A673 (cell line): ENCODE data around the gene RIBC2. TPM values are rescaled to one million over a fixed set of nuclear protein-coding genes. Genes with fewer than 3 reads are reported as not detected.

Source experiments
- BruUV-seq: library from RNA; stranded (reverse); fragments of 400-500 nt; replicated peaks from 2 replicates; lab custom pipeline; 2021; lab: Mats Ljungman, UMichigan
- CTCF ChIA-PET: fragments of 300-600 bp; sonication (Branson Sonifier 250); formaldehyde crosslinking; loops from one replicate; lab custom pipeline; 2022; ENCODE audit warnings: antibody characterized with exemption; lab: Charles Lee
- POLR2A ChIA-PET: fragments of 300-600 bp; sonication (Branson Sonifier 250); formaldehyde crosslinking; loops from one replicate; lab custom pipeline; 2022; ENCODE audit warnings: antibody characterized with exemption; ENCODE audit not compliant: low non-redundant PET; lab: Charles Lee
- DNase-seq: peaks from one replicate; pipeline ENCODE4 v3.0.0-alpha.2; 2015; ENCODE audit warnings: low spot score
- H3K27ac ChIP-seq: fragments of 200-600 bp; sonication (generic); 2 replicates; pipeline ENCODE4 v1.5.1; 2016; ENCODE audit warnings: mixed run types, low read depth, mild to moderate bottlenecking, mixed read lengths, antibody characterized with exemption, low read length; ENCODE audit not compliant: poor library complexity, severe bottlenecking
- H3K27me3 ChIP-seq: fragments of 200-600 bp; sonication (generic); replicated peaks from 2 replicates; pipeline ENCODE4 v1.6.1; 2017; ENCODE audit warnings: mixed run types, low read depth, mild to moderate bottlenecking, mixed read lengths, antibody characterized with exemption, low read length; ENCODE audit not compliant: insufficient read depth, poor library complexity
- H3K36me3 ChIP-seq: fragments of 200-600 bp; sonication (generic); 2 replicates; pipeline ENCODE4 v1.6.1; 2016; ENCODE audit warnings: mixed run types, mild to moderate bottlenecking, mixed read lengths, antibody characterized with exemption, low read length; ENCODE audit not compliant: insufficient read depth, poor library complexity, severe bottlenecking
- H3K4me1 ChIP-seq: fragments of 200-600 bp; sonication (generic); 2 replicates; pipeline ENCODE4 v1.6.1; 2017; ENCODE audit warnings: mixed run types, mild to moderate bottlenecking, mixed read lengths, antibody characterized with exemption, low read length; ENCODE audit not compliant: insufficient read depth, poor library complexity, severe bottlenecking
- H3K4me3 ChIP-seq: fragments of 200-600 bp; sonication (generic); 2 replicates; pipeline ENCODE4 v1.5.1; 2016; ENCODE audit warnings: low read depth, mixed run types, mild to moderate bottlenecking, mixed read lengths, low read length; ENCODE audit not compliant: poor library complexity, severe bottlenecking
- H3K9me3 ChIP-seq: fragments of 200-600 bp; sonication (generic); 2 replicates; pipeline ENCODE4 v1.6.1; 2016; ENCODE audit warnings: mixed run types, low read depth, mild to moderate bottlenecking, mixed read lengths, antibody characterized with exemption, low read length; ENCODE audit not compliant: poor library complexity, severe bottlenecking
- EZH2 ChIP-seq: fragments of 200-600 bp; sonication (generic); IDR thresholded peaks from 2 replicates; pipeline ENCODE4 v1.6.1; 2017; ENCODE audit warnings: borderline replicate concordance, low read depth, mild to moderate bottlenecking, mixed read lengths, antibody characterized with exemption, low read length; ENCODE audit not compliant: poor library complexity, severe bottlenecking
- intact Hi-C: fragments of 100-400 bp; cut with micrococcal nuclease; formaldehyde crosslinking; loops from one replicate; pipeline ENCODE4 v1.10.0; 2022; ENCODE audit not compliant: unreplicated experiment
- total RNA-seq: library from RNA; stranded (reverse); gene quantifications from 2 replicates; pipeline ENCODE4 v1.2.3, GENCODE V29; 2021
- TF ChIP-seq, protein P1 (sequence below): fragments of 300-800, 200-600 bp; sonication (generic); conservative IDR thresholded peaks from 2 replicates; pipeline ENCODE4 v1.5.1; 2017; ENCODE audit warnings: low read depth, mild to moderate bottlenecking, antibody characterized with exemption, low read length, moderate library complexity, mixed read lengths

The RIBC2 gene
- total RNA-seq, 1 experiment from 2014 or later: 14.9 TPM

DNA sequence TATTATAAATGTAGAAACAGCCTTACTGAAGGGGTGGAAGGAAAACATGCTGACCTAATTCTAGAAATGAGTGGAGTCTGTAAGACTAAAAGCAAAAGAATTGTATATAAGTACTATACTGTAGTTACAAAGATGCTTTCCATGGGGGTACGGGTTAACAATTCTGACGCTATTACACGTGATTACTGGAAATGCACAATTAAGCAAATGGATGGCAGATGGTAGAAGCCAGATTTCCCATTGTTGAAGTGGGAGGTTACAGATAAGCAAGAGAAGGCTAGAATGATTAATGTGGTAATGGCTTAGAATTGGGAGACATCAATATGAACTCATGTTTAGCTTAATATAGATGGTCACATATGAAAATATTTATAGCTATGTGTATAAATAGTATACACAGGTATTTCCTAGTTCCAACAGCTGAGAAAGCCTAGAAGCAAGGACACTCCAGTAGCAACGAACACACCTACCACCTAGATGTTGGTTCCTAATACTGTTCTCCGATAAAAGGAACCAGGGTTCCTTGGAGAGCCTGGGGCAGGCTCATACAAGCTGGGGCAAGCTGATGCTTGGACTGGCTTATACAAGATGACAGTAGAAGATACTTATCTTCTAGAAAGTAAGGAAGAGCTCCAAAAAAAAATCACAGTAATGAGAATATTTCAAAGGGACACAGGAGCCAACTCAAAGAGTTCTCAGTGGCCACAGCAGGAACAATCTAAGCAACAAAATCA lies 13.6 kb upstream of the RIBC2 start:
- no peaks in the 10 kb centered on the region for H3K27me3 ChIP-seq
- ChIA-PET CTCF (no interaction called here), POLR2A (no interaction called here)
- TF ChIP-seq EZH2: no peak
- TF ChIP-seq, protein P1, sequence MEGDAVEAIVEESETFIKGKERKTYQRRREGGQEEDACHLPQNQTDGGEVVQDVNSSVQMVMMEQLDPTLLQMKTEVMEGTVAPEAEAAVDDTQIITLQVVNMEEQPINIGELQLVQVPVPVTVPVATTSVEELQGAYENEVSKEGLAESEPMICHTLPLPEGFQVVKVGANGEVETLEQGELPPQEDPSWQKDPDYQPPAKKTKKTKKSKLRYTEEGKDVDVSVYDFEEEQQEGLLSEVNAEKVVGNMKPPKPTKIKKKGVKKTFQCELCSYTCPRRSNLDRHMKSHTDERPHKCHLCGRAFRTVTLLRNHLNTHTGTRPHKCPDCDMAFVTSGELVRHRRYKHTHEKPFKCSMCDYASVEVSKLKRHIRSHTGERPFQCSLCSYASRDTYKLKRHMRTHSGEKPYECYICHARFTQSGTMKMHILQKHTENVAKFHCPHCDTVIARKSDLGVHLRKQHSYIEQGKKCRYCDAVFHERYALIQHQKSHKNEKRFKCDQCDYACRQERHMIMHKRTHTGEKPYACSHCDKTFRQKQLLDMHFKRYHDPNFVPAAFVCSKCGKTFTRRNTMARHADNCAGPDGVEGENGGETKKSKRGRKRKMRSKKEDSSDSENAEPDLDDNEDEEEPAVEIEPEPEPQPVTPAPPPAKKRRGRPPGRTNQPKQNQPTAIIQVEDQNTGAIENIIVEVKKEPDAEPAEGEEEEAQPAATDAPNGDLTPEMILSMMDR: no peak
- no peak overlapping the region for H3K4me3 ChIP-seq
- intact Hi-C loops: no loop called here
- no peaks in the 10 kb centered on the region for H3K9me3 ChIP-seq
- no peak for DNase-seq
- no peak overlapping the region for H3K27ac ChIP-seq
- H3K4me1 ChIP-seq: no peaks in the 10 kb centered on the region
- H3K36me3 ChIP-seq: no peaks in the 10 kb centered on the region
- BruUV-seq: no TSS peak

DNA sequence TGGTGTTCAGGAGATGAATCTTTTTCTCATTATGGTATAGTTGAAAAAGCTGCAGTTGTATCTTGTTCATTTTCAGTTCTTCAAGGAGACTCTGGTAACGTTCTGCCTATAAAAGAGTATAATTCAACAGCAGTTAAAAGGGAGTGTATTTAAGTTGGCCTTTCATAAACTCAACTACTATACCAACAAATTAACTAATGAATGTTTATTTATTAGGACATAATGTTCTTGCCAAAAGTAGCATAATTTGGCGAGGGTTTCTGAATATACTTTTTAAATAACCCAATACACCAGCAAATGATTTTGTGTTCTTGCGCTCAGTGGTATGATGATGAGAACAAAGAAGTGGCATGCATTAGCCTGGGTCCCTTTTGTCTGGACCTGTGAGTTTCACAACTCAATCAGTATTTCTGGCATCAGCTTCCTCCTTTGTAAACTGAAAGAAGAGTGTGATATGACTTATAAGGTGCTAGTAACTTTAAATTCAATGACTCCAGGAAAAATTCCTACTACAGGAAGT lies 11.0 kb upstream of the RIBC2 start:
- no peaks in the 10 kb centered on the region for H3K36me3 ChIP-seq
- no peaks in the 10 kb centered on the region for H3K9me3 ChIP-seq
- TF ChIP-seq, protein P1: no peak
- TF ChIP-seq EZH2: no peak
- H3K27me3 ChIP-seq: no peaks in the 10 kb centered on the region
- no peak overlapping the region for H3K4me3 ChIP-seq
- no peak for DNase-seq
- no peaks in the 10 kb centered on the region for H3K4me1 ChIP-seq
- intact Hi-C loops: no loop called here
- ChIA-PET CTCF (no interaction called here), POLR2A (no interaction called here)
- no TSS peak for BruUV-seq
- H3K27ac ChIP-seq: no peak overlapping the region

DNA sequence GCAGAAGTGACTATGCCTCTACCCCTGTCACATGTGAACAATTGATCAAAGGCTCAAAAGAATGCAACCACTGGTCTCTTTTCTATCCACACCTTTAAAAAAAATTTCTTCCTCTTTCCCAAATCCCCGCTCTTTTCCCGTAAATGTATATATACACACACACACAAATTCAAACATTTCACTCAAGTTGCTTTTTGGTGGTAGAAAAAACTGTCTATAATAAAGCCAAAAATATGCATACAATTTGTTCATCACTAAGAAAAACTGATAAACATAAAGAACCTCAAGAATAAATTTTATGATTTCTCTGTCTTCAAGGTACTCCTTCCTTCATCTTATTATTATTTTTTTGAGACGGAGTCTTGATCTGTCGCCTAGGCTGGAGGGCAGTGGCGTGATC lies 5.7 kb upstream of the RIBC2 start:
- no peaks in the 10 kb centered on the region for H3K36me3 ChIP-seq
- no TSS peak for BruUV-seq
- DNase-seq: no peak
- CTCF ChIA-PET: no interaction called here
- H3K27ac ChIP-seq: no peak overlapping the region
- H3K27me3 ChIP-seq: no peaks in the 10 kb centered on the region
- intact Hi-C loops: no loop called here
- POLR2A ChIA-PET: no interaction called here
- no peaks in the 10 kb centered on the region for H3K9me3 ChIP-seq
- TF ChIP-seq, protein P1: no peak
- no peak for TF ChIP-seq EZH2
- H3K4me3 ChIP-seq: no peak overlapping the region
- H3K4me1 ChIP-seq: no peaks in the 10 kb centered on the region
